MM.1S (cell line): ENCODE measurements around the gene XIST.
"Not testable (repeated sequence)": the region's sequence is repeated elsewhere in the genome, so short reads cannot be mapped to it uniquely, and the experiment has no call there.

Experiments used
- DNase-seq: peaks from one replicate; pipeline ENCODE4 v3.0.0-alpha.2; 2015
- H2AFZ ChIP-seq: fragments of 300-600 bp; sonication (generic); 2 replicates; pipeline ENCODE4 v1.6.0; 2016; ENCODE audit warnings: antibody characterized with exemption, low read length
- H3F3A ChIP-seq: fragments of 300-600 bp; sonication (generic); 2 replicates; pipeline ENCODE4 v1.6.1; 2016; ENCODE audit warnings: mild to moderate bottlenecking, antibody characterized with exemption, low read length, moderate library complexity, mixed read lengths; ENCODE audit not compliant: insufficient read depth
- H3K27ac ChIP-seq: fragments of 300-600 bp; sonication (generic); 2 replicates; pipeline ENCODE4 v1.5.1; 2016; ENCODE audit warnings: mild to moderate bottlenecking, low read length
- H3K27me3 ChIP-seq: fragments of 300-600 bp; sonication (generic); replicated peaks from 2 replicates; pipeline ENCODE4 v1.6.0; 2016; ENCODE audit warnings: low read length; ENCODE audit not compliant: insufficient read depth
- H3K36me3 ChIP-seq: fragments of 300-600 bp; sonication (generic); replicated peaks from 2 replicates; pipeline ENCODE4 v1.6.1; 2016; ENCODE audit warnings: mild to moderate bottlenecking, low read length, mixed read lengths; ENCODE audit not compliant: insufficient read depth
- H3K4me1 ChIP-seq: fragments of 300-600 bp; sonication (generic); 2 replicates; pipeline ENCODE4 v1.6.1; 2016; ENCODE audit warnings: low read length, mixed read lengths
- H3K4me2 ChIP-seq: fragments of 300-600 bp; sonication (generic); 2 replicates; pipeline ENCODE4 v1.6.0; 2016; ENCODE audit warnings: low read depth, low read length
- H3K4me3 ChIP-seq: fragments of 300-600 bp; sonication (generic); 2 replicates; pipeline ENCODE4 v1.5.1; 2016; ENCODE audit warnings: low read length, mixed read lengths
- H3K79me2 ChIP-seq: fragments of 300-600 bp; sonication (generic); 2 replicates; pipeline ENCODE4 v1.6.1; 2016; ENCODE audit warnings: mixed run types, low read length, mixed read lengths
- H3K9ac ChIP-seq: fragments of 300-600 bp; sonication (generic); 2 replicates; pipeline ENCODE4 v1.6.1; 2016; ENCODE audit warnings: low read length, mixed read lengths
- H3K9me2 ChIP-seq: fragments of 300-600 bp; sonication (generic); replicated peaks from 2 replicates; pipeline ENCODE4 v1.6.1; 2016; ENCODE audit warnings: mild to moderate bottlenecking, low read length, mixed read lengths; ENCODE audit not compliant: insufficient read depth
- H3K9me3 ChIP-seq: fragments of 300-600 bp; sonication (generic); replicated peaks from 2 replicates; pipeline ENCODE4 v1.6.1; 2016; ENCODE audit warnings: mild to moderate bottlenecking, low read length, mixed read lengths; ENCODE audit not compliant: insufficient read depth
- H4K20me1 ChIP-seq: fragments of 300-600 bp; sonication (generic); 2 replicates; pipeline ENCODE4 v1.6.1; 2016; ENCODE audit warnings: mild to moderate bottlenecking, low read length, moderate library complexity, mixed read lengths; ENCODE audit not compliant: insufficient read depth
- CTCF ChIP-seq: fragments of 300-600 bp; sonication (generic); IDR thresholded peaks from 2 replicates; pipeline ENCODE4 v1.5.1; 2016; ENCODE audit warnings: antibody characterized with exemption, low read length, mixed read lengths
- EZH2 ChIP-seq: fragments of 300-600 bp; sonication (generic); optimal IDR thresholded peaks from 2 replicates; pipeline ENCODE3; 2017; ENCODE audit warnings: low read depth, mild to moderate bottlenecking, antibody characterized with exemption, low read length, mixed read lengths
- EZH2phosphoT487 ChIP-seq: fragments of 300-600 bp; sonication (generic); IDR thresholded peaks from 2 replicates; pipeline ENCODE4 v1.6.1; 2018; ENCODE audit warnings: antibody characterized with exemption, low read length

The XIST gene

GRCh38 chrX:73822775-73823174 lies 29.7 kb downstream of the XIST start:
- H3K9me3 ChIP-seq, result no peaks in the 10 kb centered on the region
- H3K27ac ChIP-seq, result no peak overlapping the region

GRCh38 chrX:73821921-73822559 lies 30.5 kb downstream of the XIST start:
- peaks cover 5% of the 10 kb centered on the region; the same call in 1 of the 2 replicates for H3K79me2 ChIP-seq
- no peak overlapping the region for H3K4me2 ChIP-seq
- peaks cover 4% of the 10 kb centered on the region; the same call in 1 of the 2 replicates for H4K20me1 ChIP-seq

More at GRCh38 chrX:73822775-73823174, 29.7 kb downstream of the XIST start:
- Histone ChIP-seq H3K4me2 (no peak overlapping the region), H4K20me1 (peaks cover 4% of the 10 kb centered on the region; the same call in 1 of the 2 replicates), H3K4me3 (no peak overlapping the region), H3K4me1 (no peaks in the 10 kb centered on the region), H3F3A (no peaks in the 10 kb centered on the region), H3K27me3 (no peaks in the 10 kb centered on the region), H3K9me2 (no peaks in the 10 kb centered on the region), H3K79me2 (peaks cover 5% of the 10 kb centered on the region; the same call in 1 of the 2 replicates), H3K36me3 (peaks cover 3% of the 10 kb centered on the region; the same call in 1 of the 2 replicates), H3K9ac (no peak overlapping the region), H2AFZ (no peak overlapping the region)
- DNase-seq, result no peak
- TF ChIP-seq EZH2phosphoT487 (no peak), CTCF (no peak)

GRCh38 chrX:73819864-73820558 lies 32.5 kb downstream of the XIST start:
- H3K9ac ChIP-seq, H3F3A ChIP-seq, H3K4me2 ChIP-seq, H4K20me1 ChIP-seq, H3K4me1 ChIP-seq, H3K9me2 ChIP-seq, DNase-seq, H2AFZ ChIP-seq, H3K27ac ChIP-seq, H3K79me2 ChIP-seq, H3K4me3 ChIP-seq, H3K9me3 ChIP-seq, H3K36me3 ChIP-seq, H3K27me3 ChIP-seq: not testable (repeated sequence)

More at GRCh38 chrX:73821921-73822559, 30.5 kb downstream of the XIST start:
- no peak for TF ChIP-seq CTCF
- no peak for TF ChIP-seq EZH2phosphoT487
- no peak for TF ChIP-seq EZH2
- no peak overlapping the region for H3K4me3 ChIP-seq
- no peaks in the 10 kb centered on the region for H3K4me1 ChIP-seq
- H3F3A ChIP-seq, result no peaks in the 10 kb centered on the region
- H3K27ac ChIP-seq, result no peak overlapping the region
- H3K9ac ChIP-seq, result no peak overlapping the region
- peaks cover 3% of the 10 kb centered on the region; the same call in 1 of the 2 replicates for H3K36me3 ChIP-seq
- H3K9me3 ChIP-seq, result no peaks in the 10 kb centered on the region
- H2AFZ ChIP-seq, result no peak overlapping the region
- DNase-seq, result no peak
- no peaks in the 10 kb centered on the region for H3K9me2 ChIP-seq
- no peaks in the 10 kb centered on the region for H3K27me3 ChIP-seq
